ENCODE results near the gene SPHK1.
A peak's percentile ranks its signal among the peaks of the same experiment; 100 is the strongest.

SPHK1 gene

GRCh38 chr17:76384987-76385891 lies 830 bp downstream of the SPHK1 start:
- DNase-seq (ENCODE audit: low read depth in 1 of 2, low spot score in 1 of 2): peak; percentile 9 to 27

DNA sequence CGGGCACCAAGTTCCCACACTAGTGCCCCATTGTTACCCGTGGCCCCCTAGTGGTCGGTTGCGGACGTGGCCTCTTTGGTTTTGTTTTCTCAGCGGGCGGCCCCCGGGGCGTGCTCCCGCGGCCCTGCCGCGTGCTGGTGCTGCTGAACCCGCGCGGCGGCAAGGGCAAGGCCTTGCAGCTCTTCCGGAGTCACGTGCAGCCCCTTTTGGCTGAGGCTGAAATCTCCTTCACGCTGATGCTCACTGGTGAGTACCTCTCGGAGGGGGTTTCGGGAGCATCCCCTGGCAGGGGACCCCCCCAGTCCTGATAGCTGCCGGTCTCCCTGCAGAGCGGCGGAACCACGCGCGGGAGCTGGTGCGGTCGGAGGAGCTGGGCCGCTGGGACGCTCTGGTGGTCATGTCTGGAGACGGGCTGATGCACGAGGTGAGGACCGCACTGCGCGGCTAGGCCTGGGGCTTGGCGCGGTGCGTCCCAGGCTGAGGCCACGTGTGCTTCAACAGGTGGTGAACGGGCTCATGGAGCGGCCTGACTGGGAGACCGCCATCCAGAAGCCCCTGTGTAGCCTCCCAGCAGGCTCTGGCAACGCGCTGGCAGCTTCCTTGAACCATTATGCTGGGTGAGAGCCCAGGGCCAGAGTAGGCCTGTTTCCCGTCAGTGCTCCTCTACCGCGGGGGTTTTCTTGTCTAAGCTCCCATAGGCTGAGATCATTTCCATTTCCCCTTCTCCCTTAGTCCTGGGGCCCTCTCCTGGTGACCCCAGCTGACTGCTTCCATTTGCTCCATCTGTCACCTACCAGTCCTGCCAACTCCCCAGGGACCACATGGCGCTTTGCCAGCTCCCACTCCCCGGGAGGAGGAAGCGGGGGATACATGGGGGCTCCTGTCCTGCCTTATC lies 1.7 kb downstream of the SPHK1 start:
- peak; percentile 64 to 71 for DNase-seq (ENCODE audit: low read depth in 1 of 2, low spot score in 1 of 2)

DNA sequence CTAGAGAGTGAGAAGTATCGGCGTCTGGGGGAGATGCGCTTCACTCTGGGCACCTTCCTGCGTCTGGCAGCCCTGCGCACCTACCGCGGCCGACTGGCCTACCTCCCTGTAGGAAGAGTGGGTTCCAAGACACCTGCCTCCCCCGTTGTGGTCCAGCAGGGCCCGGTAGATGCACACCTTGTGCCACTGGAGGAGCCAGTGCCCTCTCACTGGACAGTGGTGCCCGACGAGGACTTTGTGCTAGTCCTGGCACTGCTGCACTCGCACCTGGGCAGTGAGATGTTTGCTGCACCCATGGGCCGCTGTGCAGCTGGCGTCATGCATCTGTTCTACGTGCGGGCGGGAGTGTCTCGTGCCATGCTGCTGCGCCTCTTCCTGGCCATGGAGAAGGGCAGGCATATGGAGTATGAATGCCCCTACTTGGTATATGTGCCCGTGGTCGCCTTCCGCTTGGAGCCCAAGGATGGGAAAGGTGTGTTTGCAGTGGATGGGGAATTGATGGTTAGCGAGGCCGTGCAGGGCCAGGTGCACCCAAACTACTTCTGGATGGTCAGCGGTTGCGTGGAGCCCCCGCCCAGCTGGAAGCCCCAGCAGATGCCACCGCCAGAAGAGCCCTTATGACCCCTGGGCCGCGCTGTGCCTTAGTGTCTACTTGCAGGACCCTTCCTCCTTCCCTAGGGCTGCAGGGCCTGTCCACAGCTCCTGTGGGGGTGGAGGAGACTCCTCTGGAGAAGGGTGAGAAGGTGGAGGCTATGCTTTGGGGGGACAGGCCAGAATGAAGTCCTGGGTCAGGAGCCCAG lies 2.8 kb downstream of the SPHK1 start:
- no peak for DNase-seq (ENCODE audit: low read depth in 1 of 2, low spot score in 1 of 2)

- DNase-seq (ENCODE audit: low read depth in 1 of 2, low spot score in 1 of 2): no peak
Measured at GRCh38 chr17:76388966-76389888, 4.8 kb downstream of the SPHK1 start.

DNA sequence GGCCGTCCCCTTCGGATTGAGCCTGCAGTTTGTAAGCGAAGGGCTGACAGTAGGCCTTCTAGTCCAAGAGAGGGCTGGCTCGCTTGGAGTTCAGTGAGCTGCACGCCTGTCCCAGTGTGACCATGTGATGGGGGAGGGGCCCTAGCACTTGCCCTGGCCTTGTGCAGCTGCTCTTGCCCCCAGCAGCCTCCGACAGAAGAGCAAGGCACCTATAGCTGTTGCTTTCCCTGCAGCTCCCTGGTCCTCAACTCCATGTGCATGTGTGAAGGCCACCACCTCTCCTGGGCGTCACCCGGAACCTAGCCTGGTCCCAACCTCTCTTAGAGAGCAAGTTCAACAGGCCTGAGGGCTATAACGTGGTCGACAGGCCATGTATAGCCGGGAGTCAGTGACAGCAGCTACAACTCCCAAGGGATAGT lies 5.6 kb downstream of the SPHK1 start:
- no peak for DNase-seq (ENCODE audit: low read depth in 1 of 2, low spot score in 1 of 2)

DNA sequence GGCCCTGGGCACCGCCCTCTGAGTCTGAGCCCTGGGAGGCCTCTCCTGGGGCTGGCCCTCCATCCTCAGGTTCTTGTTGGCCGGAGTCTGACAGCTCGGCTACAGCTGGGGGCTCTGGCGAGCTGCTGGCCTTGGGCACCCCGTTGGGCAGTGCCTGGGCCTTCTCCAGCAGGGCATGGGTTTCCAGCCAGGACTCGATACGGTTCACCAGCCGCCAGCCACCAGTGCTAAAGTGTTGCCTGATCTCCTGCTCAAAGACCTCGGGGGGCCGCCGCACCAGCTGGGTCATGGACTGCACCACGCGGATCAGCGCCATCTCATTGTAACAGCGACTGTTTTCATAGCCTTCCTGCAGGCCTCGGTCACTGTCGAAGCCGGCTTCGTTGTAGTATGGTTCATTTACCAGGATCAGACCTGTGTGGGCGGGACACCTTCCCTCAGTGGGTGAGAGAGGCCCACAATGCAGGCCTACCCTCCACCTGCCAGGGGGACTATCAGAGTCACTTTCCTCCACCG lies 6.8 kb downstream of the SPHK1 start:
- no peak for DNase-seq (ENCODE audit: low read depth in 1 of 2, low spot score in 1 of 2)

- no peak for DNase-seq (ENCODE audit: low read depth in 1 of 2, low spot score in 1 of 2)
Measured at GRCh38 chr17:76394166-76394565, 9.8 kb downstream of the SPHK1 start.

DNA sequence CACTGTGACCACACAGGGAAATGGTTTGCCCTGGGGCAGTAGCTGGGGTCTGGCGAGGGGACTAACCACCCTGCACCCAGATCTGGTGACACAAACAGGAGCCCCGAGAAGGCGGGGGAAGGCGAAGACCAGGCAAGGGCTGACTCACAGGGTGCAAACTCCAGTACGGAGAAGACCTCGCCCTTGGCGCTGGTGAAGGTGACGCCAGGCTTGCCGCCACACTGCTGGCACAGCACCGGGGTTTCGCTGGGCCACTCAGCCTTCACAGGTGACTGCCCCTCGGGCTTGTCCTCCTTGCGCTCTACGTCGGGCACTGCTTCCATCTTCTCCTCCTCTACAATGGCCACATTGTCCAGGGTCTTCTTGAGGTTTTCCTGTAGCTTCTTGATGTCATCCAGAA lies 11.6 kb downstream of the SPHK1 start:
- DNase-seq (ENCODE audit: low read depth in 1 of 2, low spot score in 1 of 2): no peak

DNA sequence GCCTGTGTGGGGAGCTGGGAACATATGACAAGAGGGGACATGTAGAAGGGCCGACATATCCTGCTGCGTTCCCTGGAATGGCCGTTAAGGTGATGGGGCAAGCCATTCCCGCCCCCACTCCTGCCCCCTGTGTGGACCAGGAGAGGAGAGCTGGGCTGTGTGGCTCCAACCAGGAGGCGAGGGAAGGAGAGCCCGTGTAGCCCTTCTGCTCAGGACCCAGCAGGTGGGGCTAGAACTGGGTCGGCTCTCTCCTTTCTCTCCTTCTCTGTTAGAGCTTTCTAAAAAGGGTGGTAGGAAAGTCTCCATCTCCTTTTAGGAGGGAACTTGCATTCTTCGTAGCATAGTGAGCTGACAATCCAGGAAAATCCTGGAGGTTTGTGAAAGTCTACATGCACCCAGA lies 12.8 kb downstream of the SPHK1 start:
- no peak for DNase-seq (ENCODE audit: low read depth in 1 of 2, low spot score in 1 of 2)

- peak; percentile 71 to 85 for DNase-seq (ENCODE audit: low read depth in 1 of 2, low spot score in 1 of 2)
Measured at GRCh38 chr17:76397687-76398522, 13.5 kb downstream of the SPHK1 start.

- no peak for DNase-seq (ENCODE audit: low read depth in 1 of 2, low spot score in 1 of 2)
Measured at GRCh38 chr17:76398523-76399174, 14.2 kb downstream of the SPHK1 start.

DNA sequence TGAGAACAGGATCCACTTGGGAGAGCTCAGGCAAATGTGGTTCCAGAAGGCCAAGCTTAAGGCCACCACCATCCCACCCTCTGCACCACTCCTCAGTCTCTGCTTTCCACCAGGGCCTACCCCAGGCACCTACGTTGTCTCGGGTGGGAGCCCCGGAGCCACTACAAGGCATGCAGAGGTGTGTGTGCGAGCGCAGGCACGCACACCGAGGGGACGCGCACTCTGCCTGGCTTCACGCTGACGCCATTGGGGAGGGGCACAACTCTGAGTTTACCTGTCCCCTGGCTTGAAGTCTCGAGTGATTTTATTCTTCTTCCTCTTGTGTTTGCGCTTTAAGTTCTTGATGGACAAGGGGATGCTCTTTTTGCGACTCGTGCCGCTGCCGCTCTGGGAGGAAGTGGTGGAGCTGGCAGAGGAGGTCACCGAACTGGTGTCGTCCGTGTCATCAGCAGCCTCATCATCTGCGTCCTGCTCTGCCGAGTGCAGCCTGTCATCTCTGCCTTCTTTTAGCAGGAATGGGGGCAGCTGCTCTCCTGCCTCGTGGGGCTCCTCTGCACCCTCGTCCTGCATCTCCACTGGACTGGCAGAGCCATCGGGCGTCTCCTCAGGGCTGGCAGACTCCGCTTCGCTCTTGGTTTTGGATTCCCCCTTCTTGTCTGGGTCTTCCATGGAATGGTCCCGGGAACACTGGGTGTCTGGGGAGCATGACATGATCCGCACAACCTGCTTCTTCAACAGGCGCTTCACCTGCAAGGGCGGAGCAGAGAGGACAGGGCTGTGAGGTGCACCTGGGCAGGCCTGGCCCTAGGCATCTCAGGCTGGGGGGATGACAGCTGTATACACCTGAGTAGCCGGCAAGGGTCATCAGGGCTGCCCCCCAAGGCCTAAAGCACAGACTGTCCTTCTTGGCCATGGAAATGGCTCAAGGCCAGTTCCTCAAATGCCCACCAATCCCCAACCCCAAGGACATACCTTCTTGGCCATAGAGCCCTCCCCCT lies 15.1 kb downstream of the SPHK1 start:
- DNase-seq (ENCODE audit: low read depth in 1 of 2, low spot score in 1 of 2): no peak

GRCh38 chr17:76402711-76403110 lies 18.3 kb downstream of the SPHK1 start:
- DNase-seq (ENCODE audit: low read depth in 1 of 2, low spot score in 1 of 2): no peak

GRCh38 chr17:76404256-76404655 lies 19.8 kb downstream of the SPHK1 start:
- no peak for DNase-seq (ENCODE audit: low read depth in 1 of 2, low spot score in 1 of 2)

DNA sequence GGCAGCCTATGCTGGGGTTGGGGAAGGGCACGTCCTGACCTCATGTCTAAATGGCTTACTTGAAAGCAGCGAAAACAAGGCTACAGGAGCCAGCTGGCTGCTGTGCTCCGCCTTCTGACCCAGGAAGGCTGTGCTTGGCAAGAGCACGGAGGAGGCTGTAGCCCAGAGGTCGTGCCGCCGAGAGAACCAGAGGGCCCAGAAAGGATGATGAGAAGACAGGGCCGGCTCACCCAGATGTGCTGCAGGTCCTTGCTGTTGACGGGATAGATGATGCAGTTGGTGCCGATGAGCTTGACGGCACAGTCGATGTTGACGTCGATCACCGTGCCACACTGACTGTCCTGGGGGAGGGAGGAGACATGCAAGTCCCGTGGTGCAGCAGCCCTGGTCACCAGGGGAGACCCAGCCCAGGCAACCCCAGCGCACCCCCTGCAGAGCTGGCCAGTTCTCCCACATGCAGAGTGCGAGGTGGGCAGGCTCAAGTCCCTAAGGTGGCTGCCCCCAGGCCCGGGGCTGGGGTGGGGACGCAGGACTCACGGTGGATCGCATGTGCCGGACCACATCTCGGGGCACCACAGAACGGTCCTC lies 20.7 kb downstream of the SPHK1 start:
- DNase-seq (ENCODE audit: low read depth in 1 of 2, low spot score in 1 of 2): no peak

DNA sequence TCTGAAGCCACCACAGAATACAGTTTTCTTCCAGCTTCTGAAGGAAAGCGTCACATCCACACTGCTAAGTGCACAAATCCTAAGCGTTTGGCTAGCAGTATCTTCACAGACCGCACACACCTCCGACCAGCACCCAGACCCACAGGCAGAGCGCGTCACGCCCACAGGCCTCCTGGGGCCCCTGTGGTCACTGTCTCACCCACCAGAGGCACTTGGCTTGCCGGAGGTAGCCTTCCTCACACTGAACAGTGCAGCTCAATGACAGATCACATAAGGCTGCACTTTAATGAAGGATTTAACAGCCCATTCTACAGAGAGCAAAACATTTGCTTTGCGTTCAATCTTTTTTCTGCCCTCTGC lies 21.2 kb downstream of the SPHK1 start:
- no peak for DNase-seq (ENCODE audit: low read depth in 1 of 2, low spot score in 1 of 2)

All from activated T-helper 1 cell treated with anti-CD3 and anti-CD28 coated beads, Interleukin-2, amount 50 U/mL, for 16 hours (primary cell).